WTC11 (cell line): Measurements from ENCODE around the gene SYCP2. TPM values are rescaled to one million over a fixed set of nuclear protein-coding genes. Genes with fewer than 3 reads are reported as not detected.

Experiments used
- ATAC-seq: fragments of 200-7000 bp; cut with Tn5 transposase; 2 replicates; pipeline ENCODE4 v1.10.0; 2021; ENCODE audit warnings: mild to moderate bottlenecking, moderate library complexity
- CTCF ChIA-PET: fragments of 300-600 bp; sonication (Branson Sonifier 250); formaldehyde crosslinking; loops from one replicate; lab custom pipeline; 2021; ENCODE audit warnings: antibody characterized with exemption; lab: Charles Lee
- POLR2A ChIA-PET: fragments of 350-600 bp; sonication (Branson Sonifier 250); formaldehyde crosslinking; loops from one replicate; lab custom pipeline; 2021; ENCODE audit warnings: antibody characterized with exemption; lab: Charles Lee
- DNase-seq: peaks from one replicate; pipeline ENCODE4 v3.0.0; 2021; ENCODE audit warnings: low spot score
- H3K27ac Mint-ChIP-seq: 2 replicates; pipeline ENCODE4 v1.8.0; 2021; ENCODE audit warnings: mixed read lengths
- H3K27me3 Mint-ChIP-seq: 2 replicates; pipeline ENCODE4 v1.8.0; 2021; ENCODE audit warnings: low read depth, mild to moderate bottlenecking, moderate library complexity, mixed read lengths
- H3K36me3 Mint-ChIP-seq: 2 replicates; pipeline ENCODE4 v1.8.0; 2021; ENCODE audit warnings: mixed read lengths
- H3K4me1 Mint-ChIP-seq: 2 replicates; pipeline ENCODE4 v1.8.0; 2022; ENCODE audit warnings: mixed read lengths
- H3K4me3 Mint-ChIP-seq: 2 replicates; pipeline ENCODE4 v1.8.0; 2021; ENCODE audit warnings: mild to moderate bottlenecking, moderate library complexity, mixed read lengths
- H3K9me3 Mint-ChIP-seq: 2 replicates; pipeline ENCODE4 v1.8.0; 2021; ENCODE audit warnings: mixed read lengths
- CREB1 ChIP-seq: sonication (generic); formaldehyde crosslinking; IDR thresholded peaks from 2 replicates; pipeline ENCODE4 v1.8.0; 2023; ENCODE audit warnings: mild to moderate bottlenecking, missing genetic modification reagents
- E2F1 ChIP-seq: sonication (generic); formaldehyde crosslinking; IDR thresholded peaks from 2 replicates; pipeline ENCODE4 v1.8.0; 2022; ENCODE audit warnings: mild to moderate bottlenecking, missing genetic modification reagents
- ESRRA ChIP-seq: sonication (generic); formaldehyde crosslinking; IDR thresholded peaks from 2 replicates; pipeline ENCODE4 v1.8.1; 2022; ENCODE audit warnings: mild to moderate bottlenecking, missing genetic modification reagents, borderline replicate concordance
- GABPB1 ChIP-seq: sonication (generic); formaldehyde crosslinking; IDR thresholded peaks from 2 replicates; pipeline ENCODE4 v1.8.1; 2023; ENCODE audit warnings: mild to moderate bottlenecking, missing genetic modification reagents
- HMGA2 ChIP-seq: fragments of 250-450 bp; sonication (Bioruptor Pico); IDR thresholded peaks from 2 replicates; pipeline ENCODE4 v1.4.0; 2021; ENCODE audit warnings: mild to moderate bottlenecking, moderate library complexity
- JUN ChIP-seq: sonication (generic); formaldehyde crosslinking; IDR thresholded peaks from 2 replicates; pipeline ENCODE4 v1.8.0; 2023; ENCODE audit warnings: mild to moderate bottlenecking, missing genetic modification reagents
- MXD4 ChIP-seq: fragments of 250-450 bp; sonication (Bioruptor Pico); IDR thresholded peaks from 2 replicates; pipeline ENCODE4 v1.8.0; 2021; ENCODE audit warnings: mild to moderate bottlenecking, moderate library complexity, borderline replicate concordance
- NFATC4 ChIP-seq: fragments of 250-450 bp; sonication (Bioruptor Pico); IDR thresholded peaks from 2 replicates; pipeline ENCODE4 v1.9.0; 2021; ENCODE audit warnings: mild to moderate bottlenecking
- NFE2L1 ChIP-seq: sonication (generic); formaldehyde crosslinking; IDR thresholded peaks from 2 replicates; pipeline ENCODE4 v1.8.1; 2023; ENCODE audit warnings: missing genetic modification reagents
- NFYB ChIP-seq: sonication (generic); formaldehyde crosslinking; conservative IDR thresholded peaks from 2 replicates; pipeline ENCODE4 v1.8.0; 2022; ENCODE audit warnings: low read depth, missing genetic modification reagents
- NR3C1 ChIP-seq: sonication (generic); formaldehyde crosslinking; conservative IDR thresholded peaks from 2 replicates; pipeline ENCODE4 v1.8.1; 2023; ENCODE audit warnings: low read depth, mild to moderate bottlenecking, missing genetic modification reagents
- PRRX2 ChIP-seq: fragments of 250-450 bp; sonication (Bioruptor Pico); IDR thresholded peaks from 2 replicates; pipeline ENCODE4 v1.8.0; 2021; ENCODE audit warnings: mild to moderate bottlenecking
- RELA ChIP-seq: sonication (generic); formaldehyde crosslinking; IDR thresholded peaks from 2 replicates; pipeline ENCODE4 v1.8.1; 2022; ENCODE audit warnings: missing genetic modification reagents, mild to moderate bottlenecking, borderline replicate concordance
- RORB ChIP-seq: fragments of 250-450 bp; sonication (Bioruptor Pico); IDR thresholded peaks from 2 replicates; pipeline ENCODE4 v1.9.0; 2021; ENCODE audit warnings: mild to moderate bottlenecking
- SP1 ChIP-seq: sonication (generic); formaldehyde crosslinking; conservative IDR thresholded peaks from 2 replicates; pipeline ENCODE4 v1.8.1; 2022; ENCODE audit warnings: missing genetic modification reagents
- TCF7 ChIP-seq: sonication (generic); formaldehyde crosslinking; IDR thresholded peaks from 2 replicates; pipeline ENCODE4 v1.8.0; 2022; ENCODE audit warnings: mild to moderate bottlenecking, low read depth, missing genetic modification reagents, moderate library complexity
- TEAD1 ChIP-seq: sonication (generic); formaldehyde crosslinking; IDR thresholded peaks from 2 replicates; pipeline ENCODE4 v1.8.0; 2022; ENCODE audit warnings: mild to moderate bottlenecking, missing genetic modification reagents
- USF2 ChIP-seq: sonication (generic); formaldehyde crosslinking; IDR thresholded peaks from 2 replicates; pipeline ENCODE4 v1.8.1; 2023; ENCODE audit warnings: mild to moderate bottlenecking, missing genetic modification reagents, moderate library complexity
- ZNF121 ChIP-seq: sonication (generic); formaldehyde crosslinking; IDR thresholded peaks from 2 replicates; pipeline ENCODE4 v1.8.0; 2023; ENCODE audit warnings: missing genetic modification reagents
- ZNF138 ChIP-seq: sonication (generic); formaldehyde crosslinking; conservative IDR thresholded peaks from 2 replicates; pipeline ENCODE4 v1.8.1; 2022; ENCODE audit warnings: mild to moderate bottlenecking, moderate library complexity, missing genetic modification reagents
- total RNA-seq: library from RNA; stranded (reverse); gene quantifications from 3 replicates; pipeline ENCODE4 v1.2.3, GENCODE V29; 2021
- TF ChIP-seq, protein P1 (sequence below): sonication (generic); formaldehyde crosslinking; IDR thresholded peaks from 2 replicates; pipeline ENCODE4 v1.8.0; 2022; ENCODE audit warnings: mild to moderate bottlenecking, missing genetic modification reagents
- TF ChIP-seq, protein P2 (sequence below): fragments of 200-600 bp; IDR thresholded peaks from 2 replicates; pipeline ENCODE4 v1.8.0; 2022; ENCODE audit warnings: antibody characterized with exemption
- TF ChIP-seq, protein P3 (sequence below): sonication (generic); formaldehyde crosslinking; IDR thresholded peaks from 2 replicates; pipeline ENCODE4 v1.8.0; 2022; ENCODE audit warnings: mild to moderate bottlenecking, missing genetic modification reagents
- TF ChIP-seq, protein P4 (sequence below): fragments of 250-450 bp; sonication (Bioruptor Pico); IDR thresholded peaks from 2 replicates; pipeline ENCODE4 v1.9.0; 2021; ENCODE audit warnings: mild to moderate bottlenecking

SYCP2 gene
- total RNA-seq, 1 experiment from 2014 or later, result 0.31 TPM

- no peak for DNase-seq
- H3K4me3 Mint-ChIP-seq, result no peak overlapping the region
- POLR2A ChIA-PET, result no interaction called here
Observed at GRCh38 chr20:59821788-59822187, 111.6 kb downstream of the SYCP2 start.

DNA sequence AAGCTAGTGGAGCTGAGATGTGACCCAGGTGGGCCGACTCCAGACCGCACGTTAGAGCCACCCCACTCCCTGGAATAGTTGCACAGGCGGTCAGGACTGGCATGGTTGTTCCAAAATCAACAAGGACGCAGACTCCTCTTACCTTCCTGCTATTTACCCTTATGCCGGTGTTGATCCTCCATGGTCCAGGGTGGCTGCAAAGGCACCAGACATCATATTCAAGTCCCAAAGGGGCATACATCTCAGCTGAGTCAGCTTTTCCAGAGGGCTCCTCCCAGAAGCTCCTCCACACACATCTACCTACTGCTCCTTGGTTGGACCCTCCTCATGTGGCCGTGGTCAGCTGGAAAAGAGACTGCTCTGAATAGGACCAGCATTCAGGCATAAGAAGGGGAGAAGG is 112.2 kb downstream of the SYCP2 start:
- Mint-ChIP-seq H3K4me3 (no peak overlapping the region), H3K27me3 (peaks cover 18% of the 10 kb centered on the region), H3K4me1 (peaks cover 10% of the 10 kb centered on the region), H3K27ac (no peak overlapping the region), H3K9me3 (no peaks in the 10 kb centered on the region), H3K36me3 (no peaks in the 10 kb centered on the region)
- ChIA-PET CTCF (interaction anchor here (1.5 kb wide), 1 partner anchor 10 kb away, joined by 4 read pairs; no protein-coding TSS in a partner anchor), POLR2A (no interaction called here)
- DNase-seq (no peak), ATAC-seq (no peak)
- TF ChIP-seq CREB1 (CRISPR knock-in tag) (no peak), PRRX2 (CRISPR knock-in tag) (no peak), TEAD1 (no peak), TCF7 (CRISPR knock-in tag) (no peak), SP1 (no peak), ZNF138 (CRISPR knock-in tag) (no peak), JUN (no peak), GABPB1 (CRISPR knock-in tag) (no peak), NFATC4 (CRISPR knock-in tag) (no peak), MXD4 (CRISPR knock-in tag) (no peak), HMGA2 (CRISPR knock-in tag) (no peak), RELA (CRISPR knock-in tag) (no peak), ZNF121 (CRISPR knock-in tag) (no peak)
- TF ChIP-seq, protein P1, sequence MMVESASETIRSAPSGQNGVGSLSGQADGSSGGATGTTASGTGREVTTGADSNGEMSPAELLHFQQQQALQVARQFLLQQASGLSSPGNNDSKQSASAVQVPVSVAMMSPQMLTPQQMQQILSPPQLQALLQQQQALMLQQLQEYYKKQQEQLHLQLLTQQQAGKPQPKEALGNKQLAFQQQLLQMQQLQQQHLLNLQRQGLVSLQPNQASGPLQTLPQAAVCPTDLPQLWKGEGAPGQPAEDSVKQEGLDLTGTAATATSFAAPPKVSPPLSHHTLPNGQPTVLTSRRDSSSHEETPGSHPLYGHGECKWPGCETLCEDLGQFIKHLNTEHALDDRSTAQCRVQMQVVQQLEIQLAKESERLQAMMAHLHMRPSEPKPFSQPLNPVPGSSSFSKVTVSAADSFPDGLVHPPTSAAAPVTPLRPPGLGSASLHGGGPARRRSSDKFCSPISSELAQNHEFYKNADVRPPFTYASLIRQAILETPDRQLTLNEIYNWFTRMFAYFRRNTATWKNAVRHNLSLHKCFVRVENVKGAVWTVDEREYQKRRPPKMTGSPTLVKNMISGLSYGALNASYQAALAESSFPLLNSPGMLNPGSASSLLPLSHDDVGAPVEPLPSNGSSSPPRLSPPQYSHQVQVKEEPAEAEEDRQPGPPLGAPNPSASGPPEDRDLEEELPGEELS (CRISPR knock-in tag), result no peak
- TF ChIP-seq, protein P2, sequence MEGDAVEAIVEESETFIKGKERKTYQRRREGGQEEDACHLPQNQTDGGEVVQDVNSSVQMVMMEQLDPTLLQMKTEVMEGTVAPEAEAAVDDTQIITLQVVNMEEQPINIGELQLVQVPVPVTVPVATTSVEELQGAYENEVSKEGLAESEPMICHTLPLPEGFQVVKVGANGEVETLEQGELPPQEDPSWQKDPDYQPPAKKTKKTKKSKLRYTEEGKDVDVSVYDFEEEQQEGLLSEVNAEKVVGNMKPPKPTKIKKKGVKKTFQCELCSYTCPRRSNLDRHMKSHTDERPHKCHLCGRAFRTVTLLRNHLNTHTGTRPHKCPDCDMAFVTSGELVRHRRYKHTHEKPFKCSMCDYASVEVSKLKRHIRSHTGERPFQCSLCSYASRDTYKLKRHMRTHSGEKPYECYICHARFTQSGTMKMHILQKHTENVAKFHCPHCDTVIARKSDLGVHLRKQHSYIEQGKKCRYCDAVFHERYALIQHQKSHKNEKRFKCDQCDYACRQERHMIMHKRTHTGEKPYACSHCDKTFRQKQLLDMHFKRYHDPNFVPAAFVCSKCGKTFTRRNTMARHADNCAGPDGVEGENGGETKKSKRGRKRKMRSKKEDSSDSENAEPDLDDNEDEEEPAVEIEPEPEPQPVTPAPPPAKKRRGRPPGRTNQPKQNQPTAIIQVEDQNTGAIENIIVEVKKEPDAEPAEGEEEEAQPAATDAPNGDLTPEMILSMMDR, result no peak

More at GRCh38 chr20:59821788-59822187, 111.6 kb downstream of the SYCP2 start:
- H3K9me3 Mint-ChIP-seq, result no peaks in the 10 kb centered on the region
- CTCF ChIA-PET, result interaction anchor here (1.5 kb wide), 1 partner anchor 188 kb away, joined by 3 read pairs; no protein-coding TSS in a partner anchor
- H3K27ac Mint-ChIP-seq, result no peak overlapping the region
- H3K4me1 Mint-ChIP-seq, result peaks cover 14% of the 10 kb centered on the region
- ATAC-seq, result no peak
- H3K36me3 Mint-ChIP-seq, result no peaks in the 10 kb centered on the region
- peaks cover 18% of the 10 kb centered on the region for H3K27me3 Mint-ChIP-seq
- TF ChIP-seq NFYB (CRISPR knock-in tag) (no peak), ESRRA (CRISPR knock-in tag) (no peak), RORB (CRISPR knock-in tag) (no peak)
- TF ChIP-seq, all 79 proteins: peak for 0

DNA sequence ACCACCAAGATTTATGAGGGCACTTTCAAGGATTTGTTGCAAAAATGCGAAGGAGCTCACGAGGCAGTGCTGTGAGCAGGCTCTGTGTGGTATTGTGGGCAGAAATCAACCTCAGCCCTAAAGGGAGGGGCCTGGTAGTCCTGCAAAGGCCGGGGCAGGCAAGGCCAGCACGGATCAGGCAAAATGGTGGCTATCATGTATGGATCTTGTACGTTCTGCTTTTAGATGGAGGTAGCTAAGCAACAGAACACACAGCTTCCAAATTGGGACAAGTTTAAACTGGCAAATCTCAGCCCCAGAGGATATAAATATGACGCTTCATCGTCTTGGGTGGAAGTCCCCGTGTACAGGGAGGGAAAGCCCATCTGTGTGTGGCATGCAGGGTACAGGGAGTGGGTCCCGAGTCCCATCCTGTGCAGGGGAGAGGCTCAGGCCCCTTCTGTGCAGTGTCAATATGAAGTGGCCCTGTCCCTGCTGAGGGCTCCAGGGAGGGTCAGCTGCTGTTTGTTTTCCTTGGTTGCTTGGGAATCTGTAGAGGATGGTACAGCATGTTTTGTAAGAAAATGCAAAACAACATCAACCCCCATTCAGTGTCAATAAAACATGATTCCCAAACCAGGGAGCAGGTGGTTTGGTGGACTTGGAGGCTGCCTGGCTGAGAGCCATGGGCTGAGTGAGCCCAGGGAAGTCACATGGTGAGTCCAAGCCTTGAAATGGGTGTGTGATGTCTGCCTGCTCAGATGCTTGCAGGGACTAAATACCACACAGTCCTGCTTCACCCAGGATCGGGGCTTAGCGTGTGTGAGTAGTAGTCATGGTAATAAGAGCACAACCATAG is 113.0 kb downstream of the SYCP2 start:
- DNase-seq (no peak), ATAC-seq (no peak)
- H3K4me1 Mint-ChIP-seq, result peaks cover 10% of the 10 kb centered on the region
- H3K27me3 Mint-ChIP-seq, result peaks cover 18% of the 10 kb centered on the region
- CTCF ChIA-PET, result interaction anchor here (0.9 to 1.5 kb wide), 3 partner anchors 8 to 30 kb away, joined by 3 to 4 read pairs (median 4); no protein-coding TSS in a partner anchor
- H3K27ac Mint-ChIP-seq, result no peak overlapping the region
- no peaks in the 10 kb centered on the region for H3K9me3 Mint-ChIP-seq
- no peaks in the 10 kb centered on the region for H3K36me3 Mint-ChIP-seq
- no peak overlapping the region for H3K4me3 Mint-ChIP-seq
- POLR2A ChIA-PET, result no interaction called here
- TF ChIP-seq NFE2L1 (CRISPR knock-in tag), result no peak
- TF ChIP-seq, protein P3, sequence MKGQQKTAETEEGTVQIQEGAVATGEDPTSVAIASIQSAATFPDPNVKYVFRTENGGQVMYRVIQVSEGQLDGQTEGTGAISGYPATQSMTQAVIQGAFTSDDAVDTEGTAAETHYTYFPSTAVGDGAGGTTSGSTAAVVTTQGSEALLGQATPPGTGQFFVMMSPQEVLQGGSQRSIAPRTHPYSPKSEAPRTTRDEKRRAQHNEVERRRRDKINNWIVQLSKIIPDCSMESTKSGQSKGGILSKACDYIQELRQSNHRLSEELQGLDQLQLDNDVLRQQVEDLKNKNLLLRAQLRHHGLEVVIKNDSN, result no peak
- no peak for TF ChIP-seq NR3C1 (CRISPR knock-in tag)
- TF ChIP-seq USF2, result no peak
- TF ChIP-seq ZNF121 (CRISPR knock-in tag), result no peak
- no peak for TF ChIP-seq TEAD1
- no peak for TF ChIP-seq E2F1 (CRISPR knock-in tag)
- no peak for TF ChIP-seq RELA (CRISPR knock-in tag)
- TF ChIP-seq, protein P4, sequence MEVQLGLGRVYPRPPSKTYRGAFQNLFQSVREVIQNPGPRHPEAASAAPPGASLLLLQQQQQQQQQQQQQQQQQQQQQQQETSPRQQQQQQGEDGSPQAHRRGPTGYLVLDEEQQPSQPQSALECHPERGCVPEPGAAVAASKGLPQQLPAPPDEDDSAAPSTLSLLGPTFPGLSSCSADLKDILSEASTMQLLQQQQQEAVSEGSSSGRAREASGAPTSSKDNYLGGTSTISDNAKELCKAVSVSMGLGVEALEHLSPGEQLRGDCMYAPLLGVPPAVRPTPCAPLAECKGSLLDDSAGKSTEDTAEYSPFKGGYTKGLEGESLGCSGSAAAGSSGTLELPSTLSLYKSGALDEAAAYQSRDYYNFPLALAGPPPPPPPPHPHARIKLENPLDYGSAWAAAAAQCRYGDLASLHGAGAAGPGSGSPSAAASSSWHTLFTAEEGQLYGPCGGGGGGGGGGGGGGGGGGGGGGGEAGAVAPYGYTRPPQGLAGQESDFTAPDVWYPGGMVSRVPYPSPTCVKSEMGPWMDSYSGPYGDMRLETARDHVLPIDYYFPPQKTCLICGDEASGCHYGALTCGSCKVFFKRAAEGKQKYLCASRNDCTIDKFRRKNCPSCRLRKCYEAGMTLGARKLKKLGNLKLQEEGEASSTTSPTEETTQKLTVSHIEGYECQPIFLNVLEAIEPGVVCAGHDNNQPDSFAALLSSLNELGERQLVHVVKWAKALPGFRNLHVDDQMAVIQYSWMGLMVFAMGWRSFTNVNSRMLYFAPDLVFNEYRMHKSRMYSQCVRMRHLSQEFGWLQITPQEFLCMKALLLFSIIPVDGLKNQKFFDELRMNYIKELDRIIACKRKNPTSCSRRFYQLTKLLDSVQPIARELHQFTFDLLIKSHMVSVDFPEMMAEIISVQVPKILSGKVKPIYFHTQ (CRISPR knock-in tag), result no peak
